MM.1S (cell line): ENCODE measurements around the gene IRF2BPL.

Experiments used
- DNase-seq: peaks from one replicate; pipeline ENCODE4 v3.0.0-alpha.2; 2015
- H2AFZ ChIP-seq: fragments of 300-600 bp; sonication (generic); 2 replicates; pipeline ENCODE4 v1.6.0; 2016; ENCODE audit warnings: antibody characterized with exemption, low read length
- H3F3A ChIP-seq: fragments of 300-600 bp; sonication (generic); 2 replicates; pipeline ENCODE4 v1.6.1; 2016; ENCODE audit warnings: mild to moderate bottlenecking, antibody characterized with exemption, low read length, moderate library complexity, mixed read lengths; ENCODE audit not compliant: insufficient read depth
- H3K27ac ChIP-seq: fragments of 300-600 bp; sonication (generic); 2 replicates; pipeline ENCODE4 v1.5.1; 2016; ENCODE audit warnings: mild to moderate bottlenecking, low read length
- H3K27me3 ChIP-seq: fragments of 300-600 bp; sonication (generic); replicated peaks from 2 replicates; pipeline ENCODE4 v1.6.0; 2016; ENCODE audit warnings: low read length; ENCODE audit not compliant: insufficient read depth
- H3K36me3 ChIP-seq: fragments of 300-600 bp; sonication (generic); replicated peaks from 2 replicates; pipeline ENCODE4 v1.6.1; 2016; ENCODE audit warnings: mild to moderate bottlenecking, low read length, mixed read lengths; ENCODE audit not compliant: insufficient read depth
- H3K4me1 ChIP-seq: fragments of 300-600 bp; sonication (generic); 2 replicates; pipeline ENCODE4 v1.6.1; 2016; ENCODE audit warnings: low read length, mixed read lengths
- H3K4me2 ChIP-seq: fragments of 300-600 bp; sonication (generic); 2 replicates; pipeline ENCODE4 v1.6.0; 2016; ENCODE audit warnings: low read depth, low read length
- H3K4me3 ChIP-seq: fragments of 300-600 bp; sonication (generic); 2 replicates; pipeline ENCODE4 v1.5.1; 2016; ENCODE audit warnings: low read length, mixed read lengths
- H3K79me2 ChIP-seq: fragments of 300-600 bp; sonication (generic); 2 replicates; pipeline ENCODE4 v1.6.1; 2016; ENCODE audit warnings: mixed run types, low read length, mixed read lengths
- H3K9ac ChIP-seq: fragments of 300-600 bp; sonication (generic); 2 replicates; pipeline ENCODE4 v1.6.1; 2016; ENCODE audit warnings: low read length, mixed read lengths
- H3K9me2 ChIP-seq: fragments of 300-600 bp; sonication (generic); replicated peaks from 2 replicates; pipeline ENCODE4 v1.6.1; 2016; ENCODE audit warnings: mild to moderate bottlenecking, low read length, mixed read lengths; ENCODE audit not compliant: insufficient read depth
- H3K9me3 ChIP-seq: fragments of 300-600 bp; sonication (generic); replicated peaks from 2 replicates; pipeline ENCODE4 v1.6.1; 2016; ENCODE audit warnings: mild to moderate bottlenecking, low read length, mixed read lengths; ENCODE audit not compliant: insufficient read depth
- H4K20me1 ChIP-seq: fragments of 300-600 bp; sonication (generic); 2 replicates; pipeline ENCODE4 v1.6.1; 2016; ENCODE audit warnings: mild to moderate bottlenecking, low read length, moderate library complexity, mixed read lengths; ENCODE audit not compliant: insufficient read depth
- EZH2 ChIP-seq: fragments of 300-600 bp; sonication (generic); optimal IDR thresholded peaks from 2 replicates; pipeline ENCODE3; 2017; ENCODE audit warnings: low read depth, mild to moderate bottlenecking, antibody characterized with exemption, low read length, mixed read lengths
- EZH2phosphoT487 ChIP-seq: fragments of 300-600 bp; sonication (generic); IDR thresholded peaks from 2 replicates; pipeline ENCODE4 v1.6.1; 2018; ENCODE audit warnings: antibody characterized with exemption, low read length
- TF ChIP-seq, protein P1 (sequence below): fragments of 300-600 bp; sonication (generic); IDR thresholded peaks from 2 replicates; pipeline ENCODE4 v1.5.1; 2016; ENCODE audit warnings: antibody characterized with exemption, low read length, mixed read lengths

IRF2BPL gene

DNA sequence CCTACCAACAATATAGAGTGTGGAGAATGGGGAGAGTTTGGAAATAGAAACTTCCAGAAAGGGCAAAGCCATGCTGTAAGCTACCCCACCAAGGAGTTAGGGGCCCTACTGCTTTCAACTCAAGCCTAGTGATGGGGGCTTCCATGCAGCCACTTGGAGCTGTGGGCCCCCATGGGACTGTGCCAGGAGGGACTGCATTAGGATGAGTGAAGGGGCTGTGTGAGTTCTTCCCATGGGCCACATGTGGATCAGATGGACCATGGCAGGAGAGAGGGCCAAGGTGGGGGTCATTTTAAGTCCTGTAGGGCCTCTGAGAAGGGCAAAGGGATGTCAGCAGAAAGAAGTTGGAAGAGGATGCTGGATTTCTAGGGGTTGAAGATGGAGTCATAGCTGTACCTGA lies 46.5 kb upstream of the IRF2BPL start:
- no peak for DNase-seq
- H3K27ac ChIP-seq: no peak overlapping the region
- no peaks in the 10 kb centered on the region for H4K20me1 ChIP-seq
- TF ChIP-seq, protein P1, sequence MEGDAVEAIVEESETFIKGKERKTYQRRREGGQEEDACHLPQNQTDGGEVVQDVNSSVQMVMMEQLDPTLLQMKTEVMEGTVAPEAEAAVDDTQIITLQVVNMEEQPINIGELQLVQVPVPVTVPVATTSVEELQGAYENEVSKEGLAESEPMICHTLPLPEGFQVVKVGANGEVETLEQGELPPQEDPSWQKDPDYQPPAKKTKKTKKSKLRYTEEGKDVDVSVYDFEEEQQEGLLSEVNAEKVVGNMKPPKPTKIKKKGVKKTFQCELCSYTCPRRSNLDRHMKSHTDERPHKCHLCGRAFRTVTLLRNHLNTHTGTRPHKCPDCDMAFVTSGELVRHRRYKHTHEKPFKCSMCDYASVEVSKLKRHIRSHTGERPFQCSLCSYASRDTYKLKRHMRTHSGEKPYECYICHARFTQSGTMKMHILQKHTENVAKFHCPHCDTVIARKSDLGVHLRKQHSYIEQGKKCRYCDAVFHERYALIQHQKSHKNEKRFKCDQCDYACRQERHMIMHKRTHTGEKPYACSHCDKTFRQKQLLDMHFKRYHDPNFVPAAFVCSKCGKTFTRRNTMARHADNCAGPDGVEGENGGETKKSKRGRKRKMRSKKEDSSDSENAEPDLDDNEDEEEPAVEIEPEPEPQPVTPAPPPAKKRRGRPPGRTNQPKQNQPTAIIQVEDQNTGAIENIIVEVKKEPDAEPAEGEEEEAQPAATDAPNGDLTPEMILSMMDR: no peak
- TF ChIP-seq EZH2 (no peak), EZH2phosphoT487 (no peak)
- H3K9me2 ChIP-seq: no peaks in the 10 kb centered on the region
- H2AFZ ChIP-seq: no peak overlapping the region
- H3K9me3 ChIP-seq: no peaks in the 10 kb centered on the region
- no peaks in the 10 kb centered on the region for H3K27me3 ChIP-seq
- no peak overlapping the region for H3K4me2 ChIP-seq
- H3F3A ChIP-seq: no peaks in the 10 kb centered on the region
- no peaks in the 10 kb centered on the region for H3K4me1 ChIP-seq
- no peak overlapping the region for H3K4me3 ChIP-seq
- H3K36me3 ChIP-seq: no peaks in the 10 kb centered on the region
- no peaks in the 10 kb centered on the region for H3K79me2 ChIP-seq
- no peak overlapping the region for H3K9ac ChIP-seq

DNA sequence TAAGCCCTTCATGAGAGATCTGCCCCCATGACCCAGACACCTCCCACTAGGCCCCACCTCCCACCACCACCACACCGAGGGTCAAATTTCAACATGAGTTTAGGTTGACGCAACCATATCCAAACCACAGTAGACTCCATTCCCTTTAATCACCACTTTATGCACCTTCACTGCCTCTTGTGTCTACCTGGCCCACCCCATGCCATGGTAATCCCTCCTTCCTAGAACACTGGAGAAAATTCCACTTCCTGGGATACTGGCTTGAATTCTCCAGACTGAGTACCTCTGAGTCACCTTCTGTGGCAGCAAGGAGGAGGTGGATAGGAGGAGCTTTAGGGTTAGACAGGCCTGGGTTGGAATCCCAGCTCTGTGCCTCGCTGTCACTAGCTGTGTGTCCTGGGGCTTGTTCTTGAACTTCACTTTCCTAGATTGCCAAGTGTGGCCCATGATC lies 43.5 kb upstream of the IRF2BPL start:
- no peak overlapping the region for H3K4me3 ChIP-seq
- no peaks in the 10 kb centered on the region for H3K9me3 ChIP-seq
- H3K27ac ChIP-seq: no peak overlapping the region
- H3K27me3 ChIP-seq: no peaks in the 10 kb centered on the region
- DNase-seq: no peak
- no peaks in the 10 kb centered on the region for H3K9me2 ChIP-seq
- H3K9ac ChIP-seq: no peak overlapping the region
- H3K36me3 ChIP-seq: no peaks in the 10 kb centered on the region
- H4K20me1 ChIP-seq: no peaks in the 10 kb centered on the region
- H3K79me2 ChIP-seq: no peaks in the 10 kb centered on the region
- TF ChIP-seq EZH2phosphoT487 (no peak), EZH2 (no peak)
- TF ChIP-seq, protein P1: no peak
- no peaks in the 10 kb centered on the region for H3F3A ChIP-seq
- H3K4me2 ChIP-seq: no peak overlapping the region
- H3K4me1 ChIP-seq: no peaks in the 10 kb centered on the region
- no peak overlapping the region for H2AFZ ChIP-seq

DNA sequence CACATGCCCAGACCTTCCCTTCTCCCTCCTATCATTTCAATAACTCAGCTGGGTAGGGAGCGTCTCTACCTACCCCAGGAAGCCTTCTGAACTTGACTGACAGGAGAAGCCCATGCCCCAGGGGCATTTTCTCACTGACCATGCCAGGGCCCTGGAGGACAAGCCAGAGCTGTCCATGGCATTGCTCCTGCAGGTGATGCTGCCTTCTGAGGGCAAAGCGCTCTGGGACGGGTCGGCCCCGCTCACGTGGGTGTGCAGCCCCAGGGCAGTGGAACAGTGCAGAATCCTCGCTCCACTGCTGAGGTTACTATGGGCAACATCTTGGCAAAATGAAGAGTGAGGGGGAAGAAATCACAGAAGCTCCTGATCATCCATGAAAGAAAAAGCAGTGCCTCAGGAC lies 41.0 kb upstream of the IRF2BPL start:
- Histone ChIP-seq H3K36me3 (no peaks in the 10 kb centered on the region), H3K9ac (no peak overlapping the region), H4K20me1 (no peaks in the 10 kb centered on the region), H3K9me3 (no peaks in the 10 kb centered on the region), H3K27ac (no peak overlapping the region), H3K4me1 (no peaks in the 10 kb centered on the region), H3K4me2 (no peak overlapping the region), H3K9me2 (no peaks in the 10 kb centered on the region), H3K4me3 (no peak overlapping the region), H3K27me3 (no peaks in the 10 kb centered on the region), H3F3A (no peaks in the 10 kb centered on the region), H3K79me2 (no peaks in the 10 kb centered on the region), H2AFZ (no peak overlapping the region)
- TF ChIP-seq, protein P1: no peak
- no peak for DNase-seq
